ENCODE data around the gene GRIK5. TPM values are rescaled to one million over a fixed set of nuclear protein-coding genes. Genes with fewer than 3 reads are reported as not detected.
A peak's percentile ranks its signal among the peaks of the same experiment; 100 is the strongest.

Gene GRIK5
- total RNA-seq, 1 experiment from 2014 or later: 0.96 TPM

DNA sequence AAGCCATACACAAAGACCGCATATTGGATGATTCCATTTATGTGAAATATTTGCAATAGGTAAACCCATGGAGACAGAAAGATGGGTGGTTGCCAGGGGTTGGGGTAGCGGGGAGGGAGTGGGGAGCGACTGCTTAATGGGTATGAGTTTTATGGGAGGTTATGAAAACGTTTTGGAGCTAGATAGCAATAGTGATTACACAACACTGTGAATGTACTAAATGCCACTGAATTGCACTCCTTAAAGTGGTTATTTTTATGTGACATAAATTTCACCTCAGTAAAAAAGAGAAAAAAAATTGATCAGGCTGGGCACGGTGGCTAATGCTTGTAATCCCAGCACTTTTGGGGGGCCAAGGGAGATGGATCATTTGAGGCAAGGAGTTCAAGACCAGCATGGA, 36.6 kb downstream of the GRIK5 start:
- intact Hi-C loops (cut with micrococcal nuclease; ENCODE audit: unreplicated experiment): loop anchor here (5.0 kb wide), 1 partner anchor 44 kb away; the partner anchor contains the start of gene ZNF574
- no peaks in the 10 kb centered on the region for H3K36me3 ChIP-seq (ENCODE audit: low read depth)
- no peak overlapping the region for H3K27ac ChIP-seq
- no peaks in the 10 kb centered on the region for H3K9me2 ChIP-seq (ENCODE audit: insufficient read depth)
- no TSS peak for BruUV-seq (replicated peaks)
- H3F3A ChIP-seq (ENCODE audit: insufficient read depth, low read depth): no peaks in the 10 kb centered on the region
- no peaks in the 10 kb centered on the region for H4K20me1 ChIP-seq (ENCODE audit: insufficient read depth)
- ChIA-PET CTCF (interaction anchor here (0.7 kb wide), 1 partner anchor 185 kb away, joined by 16 read pairs; no protein-coding TSS in a partner anchor), POLR2A (ENCODE audit: unreplicated experiment) (no interaction called here)
- H3K4me1 ChIP-seq (replicated peaks; ENCODE audit: insufficient read depth): no peaks in the 10 kb centered on the region; the same call in 1 of the 2 replicates
- H3K27me3 ChIP-seq (ENCODE audit: insufficient read depth, low read depth): peaks cover 4% of the 10 kb centered on the region; the same call in 1 of the 2 replicates
- H2AFZ ChIP-seq: no peak overlapping the region
- TF ChIP-seq, protein P1, sequence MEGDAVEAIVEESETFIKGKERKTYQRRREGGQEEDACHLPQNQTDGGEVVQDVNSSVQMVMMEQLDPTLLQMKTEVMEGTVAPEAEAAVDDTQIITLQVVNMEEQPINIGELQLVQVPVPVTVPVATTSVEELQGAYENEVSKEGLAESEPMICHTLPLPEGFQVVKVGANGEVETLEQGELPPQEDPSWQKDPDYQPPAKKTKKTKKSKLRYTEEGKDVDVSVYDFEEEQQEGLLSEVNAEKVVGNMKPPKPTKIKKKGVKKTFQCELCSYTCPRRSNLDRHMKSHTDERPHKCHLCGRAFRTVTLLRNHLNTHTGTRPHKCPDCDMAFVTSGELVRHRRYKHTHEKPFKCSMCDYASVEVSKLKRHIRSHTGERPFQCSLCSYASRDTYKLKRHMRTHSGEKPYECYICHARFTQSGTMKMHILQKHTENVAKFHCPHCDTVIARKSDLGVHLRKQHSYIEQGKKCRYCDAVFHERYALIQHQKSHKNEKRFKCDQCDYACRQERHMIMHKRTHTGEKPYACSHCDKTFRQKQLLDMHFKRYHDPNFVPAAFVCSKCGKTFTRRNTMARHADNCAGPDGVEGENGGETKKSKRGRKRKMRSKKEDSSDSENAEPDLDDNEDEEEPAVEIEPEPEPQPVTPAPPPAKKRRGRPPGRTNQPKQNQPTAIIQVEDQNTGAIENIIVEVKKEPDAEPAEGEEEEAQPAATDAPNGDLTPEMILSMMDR (conservative IDR thresholded peaks at IDR 0.05): no peak
- no peak for TF ChIP-seq EZH2 (IDR thresholded peaks at IDR 0.05; ENCODE audit: low read depth)
- H3K4me2 ChIP-seq: no peak overlapping the region
- H3K79me2 ChIP-seq (ENCODE audit: low read depth): no peaks in the 10 kb centered on the region
- no peaks in the 10 kb centered on the region for H3K9me3 ChIP-seq (ENCODE audit: insufficient read depth, low read depth)
- no peak overlapping the region for H3K4me3 ChIP-seq
- no peak for DNase-seq

DNA sequence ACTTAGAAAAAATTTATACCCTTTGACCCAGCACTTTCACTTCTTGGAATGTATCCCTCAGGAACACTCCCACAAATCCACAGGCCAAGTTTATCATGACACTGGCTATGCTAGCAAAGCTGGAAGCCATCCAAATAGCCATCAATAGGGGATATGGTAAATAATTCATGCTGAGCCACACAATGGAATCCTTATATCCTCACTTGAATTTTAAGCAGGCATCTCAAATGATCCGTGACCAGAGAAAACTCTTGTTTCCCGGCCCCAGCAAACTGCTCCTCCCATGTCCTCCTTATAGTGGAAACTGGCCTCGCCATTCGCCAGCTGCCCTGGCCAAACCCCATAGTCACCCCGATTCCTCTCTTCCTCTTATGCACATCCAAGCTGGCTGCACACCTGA, 37.6 kb downstream of the GRIK5 start:
- ChIA-PET POLR2A (ENCODE audit: unreplicated experiment) (no interaction called here), CTCF (no interaction called here)
- no peaks in the 10 kb centered on the region for H4K20me1 ChIP-seq (ENCODE audit: insufficient read depth)
- H2AFZ ChIP-seq: no peak overlapping the region
- no TSS peak for BruUV-seq (replicated peaks)
- H3K36me3 ChIP-seq (ENCODE audit: low read depth): no peaks in the 10 kb centered on the region
- no peak overlapping the region for H3K27ac ChIP-seq
- no peaks in the 10 kb centered on the region for H3F3A ChIP-seq (ENCODE audit: insufficient read depth, low read depth)
- no peaks in the 10 kb centered on the region; the same call in 1 of the 2 replicates for H3K4me1 ChIP-seq (replicated peaks; ENCODE audit: insufficient read depth)
- no peak overlapping the region for H3K4me2 ChIP-seq
- intact Hi-C loops (cut with micrococcal nuclease; ENCODE audit: unreplicated experiment): loop anchor here (5.0 kb wide), 1 partner anchor 45 kb away; the partner anchor contains the start of gene ZNF574
- H3K27me3 ChIP-seq (ENCODE audit: insufficient read depth, low read depth): peaks cover 14% of the 10 kb centered on the region; the same call in 1 of the 2 replicates
- no peaks in the 10 kb centered on the region for H3K9me3 ChIP-seq (ENCODE audit: insufficient read depth, low read depth)
- H3K79me2 ChIP-seq (ENCODE audit: low read depth): no peaks in the 10 kb centered on the region
- no peak overlapping the region for H3K4me3 ChIP-seq
- peak in 1 of 2 experiments; percentile 39 for DNase-seq
- H3K9me2 ChIP-seq (ENCODE audit: insufficient read depth): no peaks in the 10 kb centered on the region
- TF ChIP-seq, protein P1 (conservative IDR thresholded peaks at IDR 0.05): no peak
- TF ChIP-seq EZH2 (IDR thresholded peaks at IDR 0.05; ENCODE audit: low read depth): no peak

DNA sequence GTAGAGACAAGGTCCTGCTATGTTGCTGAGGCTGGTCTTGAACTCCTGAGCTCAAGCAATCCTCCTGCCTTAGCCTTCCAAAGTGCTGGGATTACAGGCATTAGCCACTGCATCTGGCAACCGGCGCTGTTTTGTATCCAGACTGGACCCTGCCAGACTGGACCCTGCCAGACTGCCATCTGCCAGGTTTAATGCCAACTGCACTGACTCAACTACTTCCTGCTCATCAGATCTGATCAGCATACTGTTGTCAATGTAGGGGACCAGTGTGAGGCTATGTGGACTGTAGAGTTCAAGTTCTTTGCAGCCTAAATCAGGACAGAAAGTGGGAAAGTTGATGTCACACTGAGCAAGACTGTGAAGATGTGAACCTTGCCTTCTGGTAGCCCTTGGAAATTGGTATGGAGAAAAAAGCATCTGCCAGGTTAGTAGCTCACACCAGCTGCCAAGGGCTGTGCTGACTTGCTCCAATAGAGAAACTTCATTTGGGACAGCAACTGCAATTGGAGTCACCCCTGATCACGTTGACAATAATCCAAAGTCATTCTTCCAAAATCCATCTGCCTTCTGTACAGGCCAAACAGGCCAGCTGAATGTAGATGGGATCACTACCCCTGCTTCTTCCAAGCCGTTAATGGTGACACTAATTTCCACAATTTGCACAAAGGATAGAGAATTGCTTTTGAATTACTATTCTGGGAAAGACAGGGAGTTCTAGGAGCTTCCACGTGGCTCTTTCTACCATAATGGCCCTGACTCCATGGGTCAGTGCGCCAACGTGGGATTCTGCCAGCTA, 39.2 kb downstream of the GRIK5 start:
- Histone ChIP-seq H3K4me1 (replicated peaks; ENCODE audit: insufficient read depth) (no peaks in the 10 kb centered on the region; the same call in 1 of the 2 replicates), H3K27ac (no peak overlapping the region), H3K79me2 (ENCODE audit: low read depth) (no peaks in the 10 kb centered on the region), H3K9me2 (ENCODE audit: insufficient read depth) (no peaks in the 10 kb centered on the region), H3K36me3 (ENCODE audit: low read depth) (no peaks in the 10 kb centered on the region), H3K27me3 (ENCODE audit: insufficient read depth, low read depth) (peaks cover 15% of the 10 kb centered on the region; the same call in 1 of the 2 replicates), H2AFZ (no peak overlapping the region), H3K4me3 (no peak overlapping the region), H3K4me2 (no peak overlapping the region), H4K20me1 (ENCODE audit: insufficient read depth) (no peaks in the 10 kb centered on the region), H3K9me3 (ENCODE audit: insufficient read depth, low read depth) (no peaks in the 10 kb centered on the region), H3F3A (ENCODE audit: insufficient read depth, low read depth) (no peaks in the 10 kb centered on the region)
- TF ChIP-seq, protein P1 (conservative IDR thresholded peaks at IDR 0.05): no peak
- no peak for TF ChIP-seq EZH2 (IDR thresholded peaks at IDR 0.05; ENCODE audit: low read depth)
- DNase-seq: no peak
- ChIA-PET POLR2A (ENCODE audit: unreplicated experiment) (interaction anchor here (0.6 kb wide), 1 partner anchor 189 kb away, joined by 3 read pairs; no protein-coding TSS in a partner anchor), CTCF (interaction anchor here (0.6 kb wide), 1 partner anchor 955 kb away, joined by 4 read pairs; no protein-coding TSS in a partner anchor)
- intact Hi-C loops (cut with micrococcal nuclease; ENCODE audit: unreplicated experiment): loop anchor here (5.0 kb wide), 1 partner anchor 46 kb away; the partner anchor contains the start of gene ZNF574
- no TSS peak for BruUV-seq (replicated peaks)

Measured in PC-9 (cell line).